ENCODE data around the gene SPC24. TPM values are rescaled to one million over a fixed set of nuclear protein-coding genes. Genes with fewer than 3 reads are reported as not detected.

SPC24 gene, protein sequence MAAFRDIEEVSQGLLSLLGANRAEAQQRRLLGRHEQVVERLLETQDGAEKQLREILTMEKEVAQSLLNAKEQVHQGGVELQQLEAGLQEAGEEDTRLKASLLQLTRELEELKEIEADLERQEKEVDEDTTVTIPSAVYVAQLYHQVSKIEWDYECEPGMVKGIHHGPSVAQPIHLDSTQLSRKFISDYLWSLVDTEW
- polyA plus RNA-seq (2013, experiment 1 of 2; ENCODE audit: insufficient read length), result 35.1 TPM
- polyA plus RNA-seq (2013, experiment 2 of 2; ENCODE audit: insufficient read length), result 5.3 TPM

DNA sequence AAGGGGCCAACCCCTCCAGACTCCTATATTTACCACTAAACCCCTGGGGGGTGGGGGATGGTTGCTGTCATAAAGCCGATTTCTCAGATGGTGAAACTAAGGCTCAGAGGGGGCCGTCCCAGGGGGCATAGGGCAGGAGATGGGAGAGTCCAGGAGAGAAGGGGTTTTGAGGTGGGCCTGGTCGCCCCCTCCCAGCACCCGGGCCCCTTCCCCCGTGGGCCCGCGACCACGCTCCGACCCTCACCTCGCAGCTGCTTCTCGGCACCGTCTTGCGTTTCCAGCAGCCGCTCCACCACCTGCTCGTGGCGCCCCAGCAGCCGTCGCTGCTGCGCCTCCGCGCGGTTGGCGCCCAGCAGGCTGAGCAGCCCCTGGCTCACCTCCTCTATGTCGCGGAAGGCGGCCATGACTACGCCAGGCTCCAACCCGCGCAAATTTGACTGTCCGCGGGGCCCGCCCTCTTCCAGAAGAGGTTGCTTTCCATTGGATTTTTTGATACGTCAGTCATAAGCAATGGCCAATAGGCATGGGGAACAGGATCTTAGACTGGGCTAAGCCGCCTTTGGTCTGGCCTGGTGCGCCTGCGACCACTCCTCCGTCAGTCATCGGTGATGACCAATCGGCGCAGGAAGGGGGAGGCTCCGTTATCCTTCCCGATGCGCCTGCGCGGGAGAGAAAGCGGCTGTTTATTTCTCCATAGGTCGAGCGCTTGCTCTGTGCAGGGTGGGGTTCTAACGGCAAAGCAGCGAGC, at the start of gene SPC24:
SPC24 (minus strand) TSS at position 410 of the 748 bp plus-strand sequence; CDS start at position 404, 6 bp downstream.
- peak; percentile 98 for DNase-seq

DNA sequence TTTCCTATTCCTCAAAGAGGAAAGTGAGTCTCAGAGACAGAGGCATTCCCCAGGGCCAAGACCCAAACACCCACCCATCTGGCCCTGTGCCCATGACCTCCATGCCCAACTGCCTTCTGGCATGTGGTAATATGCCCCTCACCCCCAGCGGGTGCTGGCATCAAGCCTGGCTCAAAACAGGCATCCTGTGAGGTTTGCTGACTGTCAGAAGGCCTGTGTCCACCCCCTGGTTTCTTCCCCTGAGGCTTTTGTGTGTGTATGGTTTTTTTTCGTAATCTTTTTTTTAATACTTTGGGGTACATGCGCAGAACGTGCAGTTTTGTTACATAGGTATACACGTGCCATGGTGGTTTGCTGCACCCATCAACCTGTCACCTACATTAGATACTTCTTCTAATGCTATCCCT, 49.4 kb upstream of the SPC24 start:
- no peak for DNase-seq

DNA sequence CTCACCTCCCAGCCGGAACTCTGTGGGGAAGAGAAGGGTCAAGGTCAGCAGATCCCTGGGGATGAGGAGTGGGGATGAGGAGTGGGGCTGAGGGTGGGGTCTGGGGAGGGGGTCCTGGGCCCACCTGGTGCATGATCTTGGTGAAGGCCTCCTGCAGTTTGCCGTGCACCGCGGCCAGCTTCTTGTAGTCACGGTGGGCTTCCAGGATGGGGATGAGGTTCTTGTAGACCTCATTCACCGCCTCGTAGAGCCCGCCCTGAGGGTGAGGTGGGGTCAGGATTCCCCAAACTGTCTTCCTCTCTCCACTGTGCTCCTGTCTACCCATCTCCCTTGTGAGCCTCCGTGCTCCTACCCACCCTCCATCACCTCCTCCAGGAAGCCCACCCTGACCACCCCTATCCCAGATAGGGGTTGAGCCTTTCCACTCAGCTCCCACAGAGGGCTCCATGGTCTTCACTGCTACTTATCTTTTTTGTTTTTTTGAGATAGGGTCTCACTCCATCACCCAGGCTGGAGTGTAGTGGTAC, 48.6 kb upstream of the SPC24 start:
- no peak for DNase-seq

DNA sequence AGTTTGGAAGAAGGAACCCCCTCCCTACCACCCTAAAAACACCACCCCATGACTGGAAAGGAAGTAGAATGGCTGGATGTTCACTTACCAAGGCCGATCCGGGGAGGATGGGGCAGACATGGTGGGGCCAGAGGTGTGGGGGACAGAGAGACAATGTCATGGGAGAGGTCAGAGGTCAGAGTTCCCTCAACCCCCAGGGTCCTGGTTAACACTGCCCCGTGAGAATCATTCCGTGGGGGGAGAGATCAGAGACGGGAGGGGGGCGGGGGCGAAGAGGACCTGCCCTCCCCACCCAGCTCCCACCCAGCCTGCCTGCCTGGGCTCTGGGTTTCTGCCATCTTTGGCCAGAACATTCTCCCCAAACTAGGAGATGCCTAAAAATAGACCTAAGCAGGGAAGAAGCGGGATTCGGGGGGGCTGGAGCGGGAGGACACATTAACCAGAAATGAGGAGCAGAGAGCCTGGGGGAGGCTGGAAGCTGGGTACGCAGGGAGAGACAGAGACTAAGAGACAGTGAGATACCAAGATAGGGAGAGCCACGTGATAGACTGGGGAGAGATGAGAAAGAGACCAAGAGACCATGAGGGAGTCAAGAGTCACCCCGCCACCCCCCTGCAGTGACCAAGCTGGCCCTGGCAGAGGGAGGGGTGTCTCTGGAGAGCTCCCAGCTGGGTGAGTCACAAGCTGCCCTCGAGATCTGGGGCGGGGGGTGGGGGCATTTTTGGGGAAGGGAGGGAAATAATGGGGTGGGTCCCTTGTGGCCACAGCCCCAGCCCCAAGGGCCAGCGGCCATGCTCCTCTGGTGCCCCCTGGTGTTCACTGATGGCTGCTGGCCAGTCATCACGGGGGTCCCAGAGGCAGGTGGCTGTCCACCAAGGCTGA, 47.9 kb upstream of the SPC24 start:
- DNase-seq, result peak; percentile 95

DNA sequence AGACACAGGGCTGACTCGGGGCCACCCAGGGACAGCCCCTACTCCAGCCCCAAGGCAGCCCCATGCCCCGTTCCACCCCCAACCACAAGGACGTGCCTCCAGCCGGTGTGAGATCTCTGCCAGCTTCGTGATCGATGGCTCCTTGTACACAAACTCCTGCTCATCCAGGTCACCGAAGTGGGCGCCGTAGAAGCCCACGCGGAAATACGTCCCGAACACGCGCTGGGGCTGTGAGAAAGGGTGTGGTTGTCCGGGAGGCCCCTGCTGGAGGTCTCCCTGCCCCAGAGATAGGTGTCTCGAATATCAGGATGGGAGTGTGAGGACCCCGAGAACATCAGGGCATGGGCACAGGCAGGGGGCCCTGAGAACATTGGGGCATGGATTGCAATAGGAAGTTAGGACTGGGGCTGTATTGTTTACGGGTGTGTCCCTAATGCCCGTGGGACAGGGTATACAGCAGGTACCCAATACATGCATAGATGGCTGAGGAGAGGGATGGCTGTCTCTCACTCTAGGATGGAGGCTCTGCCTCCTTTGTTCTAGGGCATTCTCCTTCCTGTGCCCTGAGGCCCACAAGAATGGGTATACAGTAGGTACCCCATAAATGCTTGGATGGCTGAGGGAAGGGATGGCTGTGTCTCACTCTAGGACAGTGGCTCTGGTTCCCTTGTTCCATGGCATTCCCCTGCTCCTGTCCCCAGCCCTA, 47.1 kb upstream of the SPC24 start:
- no peak for DNase-seq

DNA sequence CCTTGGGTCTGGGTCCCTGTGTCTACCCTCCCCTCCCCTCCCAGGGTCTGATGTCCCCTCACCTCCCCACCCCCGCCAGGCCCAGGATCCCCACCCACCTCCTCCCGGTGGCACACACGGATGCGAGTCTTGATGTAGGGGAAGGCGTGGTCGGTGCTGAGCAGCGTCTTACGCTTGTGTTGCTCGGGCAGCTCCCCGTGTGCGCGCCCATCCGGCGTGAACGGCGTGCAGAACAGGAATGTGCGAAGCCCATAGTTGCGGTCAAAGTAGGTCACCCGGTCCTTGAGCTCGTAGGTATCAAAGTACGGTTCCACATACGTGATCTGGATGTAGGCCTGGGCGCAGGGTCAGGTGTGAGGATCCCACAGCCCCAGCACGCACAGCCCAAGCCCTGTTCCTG, 46.2 kb upstream of the SPC24 start:
- DNase-seq, result no peak

DNA sequence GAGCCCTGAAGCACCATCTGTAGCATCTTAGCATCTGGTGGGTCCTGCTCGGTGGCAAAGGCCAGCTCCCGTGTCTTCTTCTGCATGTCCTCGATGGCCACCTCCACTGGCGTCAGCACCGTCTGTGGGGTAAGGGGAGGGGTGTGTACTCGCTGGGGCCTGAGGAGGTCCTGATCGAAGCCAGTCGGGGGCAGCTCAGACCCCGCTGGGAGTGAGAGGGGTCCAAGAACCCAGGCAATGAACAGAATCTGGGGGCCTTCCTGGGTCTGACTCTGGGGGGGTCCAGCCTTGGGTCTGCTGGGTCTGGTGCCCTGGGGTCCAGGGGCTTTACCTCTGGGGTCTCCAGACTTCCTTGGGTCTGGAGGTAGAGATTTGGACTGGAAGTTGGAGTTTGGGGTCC, 45.3 kb upstream of the SPC24 start:
- no peak for DNase-seq

DNA sequence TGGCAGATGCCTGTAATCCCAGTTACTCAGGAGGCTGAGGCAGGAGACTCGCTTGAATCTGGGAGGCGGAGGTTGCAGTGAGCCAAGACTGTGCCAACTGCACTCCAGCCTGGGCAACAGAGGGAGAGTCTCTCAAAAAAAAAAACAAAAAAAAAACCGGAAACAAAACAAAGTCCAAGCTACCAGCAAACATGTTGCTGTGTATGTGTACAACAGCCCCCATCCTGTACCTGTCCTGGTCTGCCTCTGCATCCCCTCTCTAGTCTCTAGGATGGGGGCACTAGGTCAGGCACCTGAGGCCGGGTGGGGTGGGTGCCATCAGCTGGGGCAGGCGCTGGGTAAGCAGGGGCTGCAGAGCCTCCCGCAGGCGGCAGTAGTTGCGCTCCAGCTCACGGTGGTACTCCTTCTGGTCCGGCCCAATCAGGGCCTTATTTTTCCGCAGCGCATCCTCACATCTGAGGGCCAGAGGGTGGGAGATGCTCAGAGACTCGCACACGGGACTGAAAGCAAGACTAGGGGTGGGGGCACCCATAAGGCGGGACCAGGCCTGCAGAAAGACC, 44.5 kb upstream of the SPC24 start:
- DNase-seq, result no peak

DNA sequence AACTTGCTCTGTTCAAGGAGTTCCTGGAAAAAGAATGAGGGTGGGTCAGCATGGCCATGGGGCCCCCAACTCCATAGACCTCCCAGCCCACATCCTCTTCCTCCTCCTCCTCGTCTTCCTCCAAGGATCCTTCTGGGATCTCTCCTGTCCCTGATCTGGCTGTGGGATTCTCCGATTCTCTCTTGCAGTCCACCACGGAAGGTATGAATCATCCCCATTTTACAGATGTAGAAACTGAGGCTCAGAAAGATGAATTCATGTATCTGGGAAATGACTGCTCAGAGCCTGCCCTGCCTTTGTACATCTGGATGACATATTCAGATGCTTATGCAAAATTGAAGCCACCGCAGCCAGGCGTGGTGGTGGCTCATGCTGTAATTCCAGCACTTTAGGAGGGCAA, 43.9 kb upstream of the SPC24 start:
- DNase-seq, result no peak

DNA sequence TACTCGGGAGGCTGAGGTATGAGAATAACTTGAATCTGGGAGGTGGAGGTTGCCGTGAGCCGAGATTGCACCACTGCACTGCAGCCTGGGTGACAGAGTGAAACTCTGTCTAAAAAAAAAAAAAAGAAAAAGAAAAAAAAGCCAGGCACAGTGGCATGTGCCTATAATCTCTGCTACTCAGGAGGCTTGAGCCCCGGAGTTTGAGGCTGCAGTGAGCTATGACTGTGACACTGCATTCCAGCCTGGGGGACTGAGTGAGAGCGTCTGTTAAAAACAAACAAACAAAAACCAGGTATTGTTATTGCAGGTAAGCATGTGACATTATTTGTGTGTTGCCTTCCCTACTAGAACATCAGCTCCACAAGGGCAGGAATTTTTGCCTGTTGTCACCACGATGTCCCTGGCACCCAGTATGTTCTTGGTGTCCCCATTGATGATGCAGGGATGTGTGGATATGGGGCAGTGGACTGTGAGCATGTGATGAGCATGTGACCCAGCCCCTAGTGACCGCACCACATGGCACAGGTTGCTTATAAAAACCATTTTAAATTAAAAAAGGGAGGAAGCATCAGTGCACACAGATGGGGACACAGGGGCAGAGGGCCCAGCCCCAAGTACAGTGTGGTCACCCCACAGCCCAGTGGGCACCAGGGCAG, 43.3 kb upstream of the SPC24 start:
- DNase-seq, result no peak

DNA sequence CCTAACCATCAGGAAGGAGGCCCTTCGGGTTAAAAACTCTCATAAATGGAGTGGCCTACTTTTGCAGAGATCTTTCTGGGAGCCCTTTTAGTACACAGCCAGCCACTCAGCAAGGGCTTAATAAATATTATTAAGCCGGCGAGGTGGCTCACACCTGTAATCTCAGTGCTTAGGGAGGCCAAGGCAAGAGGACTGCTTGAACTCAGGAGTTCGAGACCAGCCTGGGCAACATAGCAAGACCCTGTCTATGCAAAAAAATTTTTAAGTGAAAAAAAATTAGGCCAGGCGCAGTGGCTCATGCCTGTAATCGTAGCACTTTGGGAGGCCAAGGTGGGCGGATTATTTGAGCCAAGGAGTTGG, 42.6 kb upstream of the SPC24 start:
- no peak for DNase-seq

DNA sequence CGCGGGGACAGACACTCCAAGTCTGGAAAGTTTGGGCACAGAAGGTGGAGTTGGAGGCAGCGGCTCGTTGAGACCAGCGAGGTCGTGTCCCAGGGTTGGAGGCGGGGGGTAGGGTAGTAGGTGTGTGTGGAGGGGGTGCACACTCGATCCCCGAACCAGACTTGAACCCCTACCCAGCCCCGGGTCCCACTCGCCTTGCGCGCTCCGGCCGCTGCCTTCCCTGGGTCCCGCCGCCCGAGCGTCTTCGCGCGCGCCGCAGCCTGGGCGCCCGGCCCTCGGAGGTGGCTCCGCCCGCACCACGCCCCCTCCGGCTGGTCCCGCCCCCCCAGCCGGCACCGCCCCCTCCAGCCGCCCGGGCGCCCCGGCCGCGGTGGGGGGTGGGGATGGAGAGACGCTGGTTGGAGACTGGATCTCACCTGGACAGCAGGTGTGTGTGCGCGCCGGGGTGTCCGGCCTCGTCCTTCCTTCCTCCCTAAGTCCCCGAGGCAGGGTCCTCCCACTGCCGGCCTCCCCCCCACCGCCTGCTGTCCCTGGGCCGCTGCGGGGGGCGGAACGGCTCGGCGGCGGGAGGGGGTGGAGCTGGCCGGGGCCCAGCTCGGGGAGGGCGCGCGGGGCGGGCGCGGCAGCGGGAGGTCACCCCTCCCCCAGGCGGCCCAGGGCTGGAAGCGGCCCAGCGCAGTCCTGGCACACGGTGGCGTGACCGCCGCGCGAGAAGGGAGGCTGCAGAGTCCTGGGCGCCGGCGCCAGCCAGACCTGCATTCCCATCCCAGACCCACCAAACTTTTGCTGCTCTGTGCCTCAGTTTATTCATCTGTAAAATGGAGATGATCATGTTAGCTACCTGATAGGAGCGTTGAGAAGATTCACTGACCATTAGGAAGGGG, 42.0 kb upstream of the SPC24 start, which contains the start of gene KANK2:
KANK2 (minus strand) TSS at position 255 of the 884 bp plus-strand sequence. CDS start 3,034 bp downstream, outside the sequence.
- peak; percentile 76 for DNase-seq

DNA sequence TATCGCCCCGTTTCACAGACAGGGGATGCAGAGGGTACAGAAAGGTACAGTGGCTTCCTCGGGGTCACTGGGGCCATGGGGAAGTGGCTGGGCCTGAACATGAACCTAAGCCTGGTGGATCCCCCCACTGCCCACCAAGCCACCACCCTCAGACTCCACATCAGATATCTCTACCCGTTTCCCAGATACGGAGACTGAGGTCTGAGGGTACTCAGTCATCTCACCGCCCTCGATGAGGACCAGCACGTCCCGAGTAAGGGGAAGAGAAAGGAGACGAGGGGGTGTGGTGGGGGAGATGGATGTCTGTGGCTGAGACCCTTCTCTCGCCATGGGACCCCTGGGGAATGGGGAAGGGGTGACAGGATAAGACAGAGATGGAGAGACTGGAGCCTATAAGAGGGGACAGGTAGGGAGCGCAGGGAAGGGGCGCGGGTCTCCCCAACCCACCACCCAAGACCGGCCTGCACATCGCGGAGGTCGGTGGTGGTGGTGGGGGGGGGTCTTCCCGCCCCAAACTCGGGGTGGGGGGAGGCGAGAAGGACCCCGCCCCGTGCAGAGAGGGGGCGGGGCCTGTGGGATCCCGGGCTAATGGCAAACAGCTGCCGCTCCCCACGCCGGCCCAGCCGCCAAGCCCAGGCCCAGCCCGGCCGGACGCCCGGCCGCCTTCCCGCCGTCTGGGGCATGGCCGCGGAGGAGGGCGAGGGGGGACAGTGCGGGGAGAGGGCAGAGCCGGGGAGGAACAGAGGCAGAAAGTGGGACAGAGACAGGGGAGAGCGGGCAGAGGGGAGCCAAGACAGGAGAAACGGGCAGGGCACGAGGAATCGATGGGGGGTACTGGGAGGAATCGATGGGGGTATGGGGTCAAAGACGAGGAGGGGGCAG, 41.1 kb upstream of the SPC24 start:
- peak; percentile 42 for DNase-seq

DNA sequence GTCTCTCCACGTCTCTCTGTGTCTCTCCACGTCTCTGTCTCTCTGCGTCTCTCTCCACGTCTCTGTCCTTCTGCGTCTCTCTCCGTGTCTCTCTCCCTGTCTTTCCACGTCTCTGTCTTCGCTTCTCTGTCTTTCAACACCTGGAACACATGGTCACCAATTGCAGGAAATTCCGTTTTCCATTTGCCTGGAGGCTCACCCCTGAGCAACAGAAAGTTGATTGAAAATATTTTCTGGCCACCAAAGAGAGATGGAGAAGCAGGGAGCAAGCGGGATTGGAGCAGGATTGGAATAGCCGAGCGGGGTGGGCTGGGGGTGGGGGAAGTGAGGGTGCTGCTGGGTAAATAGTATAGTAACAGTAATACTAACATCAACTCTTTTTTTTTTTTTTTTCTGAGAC, 40.1 kb upstream of the SPC24 start:
- DNase-seq, result no peak

DNA sequence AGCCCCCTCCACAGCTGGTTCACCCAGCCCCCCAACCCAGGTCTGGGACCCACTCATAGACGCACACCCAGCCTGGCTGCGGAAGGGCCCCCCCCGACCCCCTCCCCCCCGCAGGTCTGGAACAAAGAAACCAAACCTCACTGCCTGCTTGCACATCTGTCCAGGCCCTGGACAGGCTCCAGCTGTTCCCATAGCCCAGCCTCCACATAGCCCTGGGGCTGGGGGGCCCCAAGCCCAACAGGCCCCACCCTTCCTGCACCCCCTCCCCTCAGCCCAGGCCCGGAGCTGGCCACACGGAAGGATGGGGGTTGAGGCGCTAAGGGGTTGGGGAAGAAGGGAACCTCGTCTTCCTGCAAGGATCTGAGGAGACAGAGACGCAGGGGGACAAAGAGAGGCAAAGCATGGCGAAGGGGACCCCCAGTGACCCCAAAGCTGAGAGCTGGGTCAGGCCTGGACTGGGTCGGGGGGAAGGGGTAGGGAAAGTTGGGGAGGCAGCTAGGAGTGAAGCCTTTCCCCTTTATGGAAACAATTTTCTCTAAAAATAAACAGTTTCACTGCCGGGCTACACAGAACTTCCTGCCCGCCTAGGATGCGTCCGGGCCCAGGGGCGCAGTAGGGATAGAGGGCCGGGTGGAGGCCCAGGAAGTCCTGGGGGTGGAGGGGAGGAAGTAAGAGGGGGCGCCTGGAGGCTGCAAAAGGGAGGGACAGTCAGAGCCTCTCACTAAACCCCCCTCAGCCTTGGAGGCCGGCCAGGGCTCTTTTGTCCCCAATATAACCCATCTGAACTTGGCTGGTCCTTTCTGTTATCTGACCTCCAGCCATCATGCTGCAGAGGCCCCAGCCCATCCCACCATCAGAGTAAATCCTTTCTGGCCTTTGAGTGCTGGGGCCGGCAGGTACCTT, 39.3 kb upstream of the SPC24 start:
- DNase-seq, result peak; percentile 35

DNA sequence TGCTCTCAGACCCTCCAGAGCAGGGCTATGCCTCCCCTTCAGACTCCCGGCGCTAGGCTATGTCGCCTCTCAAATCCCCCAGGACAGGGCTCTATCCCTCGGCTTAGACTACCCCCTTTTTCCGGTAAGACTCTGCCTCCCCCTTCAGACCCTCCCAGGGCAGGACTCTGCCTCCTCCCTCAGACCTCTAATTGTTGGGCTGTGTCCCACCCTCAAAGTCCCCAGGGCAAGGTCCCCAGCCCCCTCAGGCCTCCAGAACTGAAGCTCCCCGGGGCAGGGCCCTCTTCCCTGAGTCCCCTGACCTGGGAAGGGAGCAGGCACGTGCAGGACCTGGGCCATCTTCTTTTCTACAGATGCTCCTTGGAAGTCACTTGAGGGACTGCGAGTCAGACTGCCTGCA, 38.6 kb upstream of the SPC24 start:
- DNase-seq, result no peak

DNA sequence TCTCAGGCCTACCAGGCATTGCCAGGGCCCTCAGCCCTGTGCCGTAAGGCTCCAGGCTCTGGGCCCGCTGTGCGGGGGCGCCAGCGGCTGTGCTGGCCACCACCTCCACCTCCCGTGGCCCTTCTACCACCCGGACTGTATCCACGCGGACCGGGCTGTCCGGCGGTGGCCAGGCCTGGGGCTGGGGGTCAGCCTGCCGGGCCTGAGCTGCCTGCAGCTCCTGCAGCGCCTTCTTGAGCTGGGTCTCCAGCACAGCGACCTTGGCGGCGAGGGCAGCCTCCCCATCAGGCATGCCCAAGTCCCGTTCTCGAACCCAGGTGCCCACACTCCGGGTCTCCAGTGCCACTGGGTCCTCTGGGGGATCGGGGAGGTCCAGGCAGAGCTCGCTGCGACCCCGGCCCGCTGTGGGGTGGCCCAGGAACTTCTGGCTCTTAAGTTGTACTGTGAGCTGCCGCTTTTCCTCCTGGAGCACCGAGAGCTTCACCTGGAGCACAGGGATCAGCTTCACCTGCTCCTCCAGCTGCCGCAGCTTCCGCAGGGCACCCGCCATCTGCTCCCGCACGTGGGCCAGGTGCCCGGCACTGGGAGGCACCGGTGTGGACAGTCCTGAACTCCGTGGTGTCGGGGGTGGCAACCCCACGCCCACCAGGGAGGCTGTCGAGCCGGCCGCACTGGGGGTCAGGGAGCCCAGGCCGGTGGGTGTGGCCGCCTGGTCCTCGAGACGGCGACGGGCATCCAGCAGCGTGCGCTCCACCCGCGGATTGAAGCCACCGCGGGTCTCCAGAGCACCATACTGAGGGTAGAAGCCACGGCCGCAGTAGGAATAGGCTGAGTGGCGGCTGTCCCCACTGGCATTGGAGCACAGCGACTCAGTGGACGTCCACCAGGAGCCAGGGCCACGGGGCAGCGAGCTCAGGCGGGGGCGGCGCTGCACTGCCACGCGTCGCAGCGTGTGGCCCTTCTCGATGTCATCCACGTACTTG, 37.7 kb upstream of the SPC24 start:
- DNase-seq, result no peak
